Germinal center (tissue), 1 donor: ENCODE measurements around the gene CFAP299.

Experiments used
- DNase-seq: peaks from one replicate; pipeline ENCODE4 v3.0.0; 2012; ENCODE audit warnings: mixed read lengths, low spot score

Gene CFAP299

DNA sequence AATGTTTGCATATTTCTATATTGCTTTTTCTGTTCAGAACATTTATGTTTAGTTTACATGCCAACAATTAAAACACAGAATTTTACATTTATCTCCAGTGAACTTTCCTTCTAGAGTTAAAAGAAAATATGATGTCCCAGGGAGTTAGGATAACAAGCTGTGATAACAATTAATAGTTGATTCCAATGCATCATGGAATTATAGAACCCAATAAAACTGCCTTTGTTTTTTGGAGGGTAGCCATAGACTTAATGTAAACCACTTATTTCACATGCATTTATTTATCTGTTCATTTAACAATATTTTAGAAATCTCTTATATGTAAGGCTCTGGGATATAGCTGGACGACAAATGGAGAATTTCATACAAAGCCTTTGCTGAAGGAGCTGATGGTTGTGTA, 180.0 kb downstream of the CFAP299 start:
- DNase-seq, result no peak

DNA sequence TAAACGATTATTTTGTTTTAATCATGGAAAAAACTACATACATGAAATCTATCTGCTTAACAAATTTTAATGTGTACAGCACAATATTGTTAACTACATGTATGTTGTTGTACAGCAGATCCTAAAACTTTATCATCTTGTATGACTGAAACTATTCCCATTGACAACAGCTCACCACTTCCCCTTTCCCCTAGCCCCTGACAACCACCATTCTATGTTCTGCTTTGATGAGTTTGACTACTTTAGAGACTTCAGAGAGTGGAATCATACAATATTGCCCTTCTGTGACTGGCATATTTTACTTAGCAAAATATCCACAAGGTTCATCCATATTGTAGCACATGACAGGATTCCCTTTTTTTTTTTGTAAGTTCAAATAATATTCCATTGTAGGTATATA, 185.9 kb downstream of the CFAP299 start:
- no peak for DNase-seq

DNA sequence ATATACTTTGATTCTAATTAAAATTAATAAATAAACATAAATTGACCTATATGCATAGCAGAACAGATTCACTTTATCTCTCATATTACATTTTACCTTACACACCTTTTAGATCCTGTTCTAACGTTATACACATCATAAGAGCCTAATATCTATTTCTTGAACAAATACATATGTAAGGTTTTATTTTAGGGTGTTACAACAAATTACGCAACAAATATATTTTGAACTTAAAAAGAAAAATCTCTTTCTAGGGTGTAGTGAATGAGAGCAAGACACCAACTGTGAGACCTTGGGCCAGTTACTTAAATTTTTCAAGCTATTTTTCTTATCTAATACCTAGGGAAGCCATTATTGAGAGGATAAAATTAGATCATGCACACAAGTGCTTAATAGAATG, 191.2 kb downstream of the CFAP299 start:
- no peak for DNase-seq

DNA sequence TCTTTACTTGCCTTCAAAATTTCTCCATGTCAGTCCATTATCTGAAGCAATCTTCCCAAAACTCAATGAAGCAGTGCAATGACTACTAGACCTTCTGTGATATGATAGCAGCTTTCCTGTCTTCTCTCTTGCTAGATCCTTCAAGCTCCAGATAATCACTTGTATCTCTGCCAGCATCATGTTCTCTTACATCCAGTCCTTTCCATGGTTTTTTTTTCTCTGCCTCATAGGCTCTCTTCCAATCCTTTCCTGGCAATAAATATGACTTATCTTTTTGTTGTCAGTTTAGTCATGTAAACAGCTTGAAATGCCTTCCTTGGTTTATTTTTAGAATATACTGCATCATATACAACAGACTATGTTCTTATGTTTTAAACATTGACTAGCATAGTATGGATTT, 193.5 kb downstream of the CFAP299 start:
- no peak for DNase-seq

DNA sequence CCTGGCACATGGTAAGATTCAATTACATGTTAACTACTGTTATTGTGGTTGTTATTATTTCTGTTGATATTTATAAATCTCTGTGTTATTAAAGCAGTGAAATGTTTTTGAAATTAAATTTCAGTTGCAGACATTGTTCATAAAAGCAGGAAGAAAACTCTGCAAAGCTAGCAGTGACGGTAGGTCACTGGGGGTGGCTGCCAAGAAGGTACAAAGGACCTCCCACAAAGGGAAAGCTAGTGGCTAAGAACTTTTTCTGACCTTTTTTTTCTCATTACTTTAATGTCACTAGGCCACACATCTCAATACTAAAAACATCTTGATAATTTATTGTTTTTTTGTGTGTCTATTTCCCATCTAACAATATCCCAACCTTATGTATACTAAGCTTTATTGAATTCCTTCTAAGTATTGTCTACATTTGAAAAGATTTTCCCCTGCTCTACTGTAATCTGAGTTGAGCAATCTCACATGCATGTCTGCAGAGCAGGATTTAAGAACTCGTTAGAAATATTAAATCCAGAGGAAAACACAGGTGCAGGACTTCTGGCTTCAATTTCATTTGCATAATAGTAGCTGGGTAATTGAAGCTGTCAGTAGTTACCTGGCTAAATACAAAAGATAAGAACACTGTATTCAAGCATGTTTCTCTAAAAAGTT, 197.3 kb downstream of the CFAP299 start:
- DNase-seq, result no peak

DNA sequence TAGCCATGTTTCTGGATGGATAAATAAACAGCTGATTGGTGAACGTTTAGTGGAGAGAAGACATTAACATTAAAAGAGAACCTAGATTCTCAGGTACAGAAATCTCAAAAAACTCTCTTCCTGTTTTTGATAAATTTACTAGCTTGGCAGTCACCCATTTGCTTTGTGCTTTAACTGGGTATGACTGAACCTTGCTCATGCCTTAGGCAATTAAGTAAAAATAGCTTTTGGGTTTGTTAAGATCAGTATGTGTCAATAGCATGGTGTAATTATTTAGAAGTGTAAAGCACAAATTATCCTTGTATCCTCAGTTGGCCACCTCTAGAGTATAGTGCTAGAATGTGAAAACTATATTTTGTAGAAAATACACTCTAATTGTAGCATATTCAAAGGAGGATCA, 200.0 kb downstream of the CFAP299 start:
- no peak for DNase-seq

DNA sequence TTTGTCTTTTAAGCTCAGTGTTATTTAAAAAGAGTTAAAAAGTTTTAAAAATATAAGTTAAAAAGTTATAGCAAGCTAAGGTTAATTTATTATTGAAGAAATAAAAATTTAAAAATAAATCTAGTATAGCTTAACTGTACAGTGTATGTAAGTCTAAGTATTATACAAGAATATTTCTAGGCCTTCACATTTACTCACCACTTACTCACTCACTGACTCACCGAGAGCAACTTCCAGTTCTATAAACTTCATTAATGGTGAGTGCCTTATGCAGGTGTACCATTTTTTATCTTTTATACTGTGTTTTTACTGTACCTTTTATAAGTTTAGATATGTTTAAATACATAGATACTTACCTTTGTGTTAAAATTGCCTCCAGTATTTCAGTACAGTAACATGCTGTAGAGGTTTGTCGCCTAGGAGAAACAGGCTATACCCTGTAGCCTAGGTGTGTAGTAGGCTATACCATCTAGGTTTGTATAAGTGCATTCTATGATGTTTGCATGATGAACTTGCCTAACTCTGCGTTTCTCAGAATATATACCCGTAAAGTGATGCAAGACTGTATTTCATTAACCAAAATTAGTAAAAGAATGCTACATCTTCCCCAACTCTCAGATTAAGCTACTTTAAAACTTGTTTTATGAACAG, 202.9 kb downstream of the CFAP299 start:
- DNase-seq, result no peak

DNA sequence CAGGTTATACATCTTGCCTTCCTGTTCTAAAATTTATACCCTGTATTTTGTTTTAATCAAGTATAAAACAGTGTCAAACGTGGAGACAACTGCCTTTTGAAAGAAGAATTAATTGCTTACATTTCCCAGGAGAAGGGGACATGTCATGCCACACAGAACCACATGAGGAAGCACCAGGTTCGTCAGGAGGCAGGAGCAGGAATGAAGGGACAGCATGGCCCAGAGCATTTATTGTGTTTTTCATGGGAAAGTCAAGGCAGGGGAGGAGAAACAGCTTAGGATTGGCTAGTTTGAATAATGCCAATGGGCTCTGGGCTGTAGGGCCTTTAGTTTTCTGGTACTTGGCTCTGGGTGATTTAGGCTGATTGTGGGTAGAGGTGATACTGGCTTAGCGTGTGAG, 203.7 kb downstream of the CFAP299 start:
- no peak for DNase-seq

DNA sequence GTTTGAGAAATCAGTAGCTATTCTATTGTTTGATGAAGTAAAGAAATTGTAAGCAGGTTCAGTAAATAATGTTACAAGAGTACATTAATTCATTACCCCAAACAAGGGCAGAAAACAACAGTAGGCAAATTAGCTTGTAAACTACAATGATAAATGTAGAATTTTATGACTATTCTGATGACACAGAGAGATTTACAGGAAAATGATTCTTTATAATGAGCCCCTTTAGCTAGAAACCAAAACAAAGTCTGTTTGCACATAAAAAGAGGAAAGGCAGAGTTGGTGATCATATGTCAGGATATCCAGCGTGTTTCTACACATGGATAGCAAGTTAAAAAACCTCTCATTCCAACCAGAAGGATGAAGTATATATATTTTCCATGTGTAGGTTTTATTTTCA, 204.8 kb downstream of the CFAP299 start:
- no peak for DNase-seq

DNA sequence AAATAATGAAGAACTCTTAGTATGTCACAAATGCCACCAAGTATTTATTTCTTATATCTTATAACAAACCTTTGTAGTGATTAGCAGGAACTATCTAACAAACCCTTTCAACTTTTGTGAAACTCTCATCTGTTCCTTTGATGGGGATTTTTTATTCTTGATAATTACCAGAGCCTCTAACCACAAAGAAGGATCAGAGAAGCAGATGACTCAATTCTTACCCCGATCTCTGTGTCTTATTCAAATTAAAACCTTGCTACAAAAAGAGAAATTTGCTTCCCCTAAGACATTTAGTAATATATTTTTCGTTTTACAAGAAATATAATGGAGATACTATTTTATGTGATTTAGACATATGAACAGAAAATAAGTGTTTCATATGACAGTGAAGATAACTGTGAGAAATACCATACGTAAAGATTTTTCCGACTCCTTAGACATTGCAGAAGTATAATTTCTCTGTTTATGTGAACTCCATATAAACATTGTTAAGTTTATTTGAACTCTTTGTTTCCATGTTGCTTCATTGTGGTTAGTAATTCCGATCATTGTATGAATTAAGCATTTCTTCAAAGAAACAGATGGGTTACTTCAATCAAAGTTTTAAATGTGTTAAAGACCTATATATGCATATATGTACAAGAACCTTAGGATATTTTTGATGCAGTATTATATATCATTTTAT, 205.4 kb downstream of the CFAP299 start:
- peak; percentile 10 for DNase-seq

DNA sequence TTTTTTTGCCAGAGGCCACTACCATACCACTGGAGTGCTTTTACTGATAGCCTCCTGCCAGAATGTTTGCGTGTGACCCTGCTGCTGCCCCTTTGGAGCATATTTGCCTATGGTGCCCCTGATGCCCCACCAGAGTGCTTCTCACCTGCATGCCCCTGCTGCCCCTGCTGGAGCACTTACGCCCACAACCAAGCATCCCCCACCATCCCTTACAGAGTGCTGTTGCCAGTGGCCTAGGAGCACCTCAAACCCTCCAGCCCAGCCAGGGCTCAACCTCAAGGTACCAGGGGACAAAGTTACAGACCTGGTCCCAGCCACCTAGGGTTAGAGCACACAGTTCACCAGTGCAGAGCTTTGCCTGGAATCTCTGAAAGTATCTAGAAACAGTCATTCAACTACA, 207.2 kb downstream of the CFAP299 start:
- DNase-seq, result no peak

DNA sequence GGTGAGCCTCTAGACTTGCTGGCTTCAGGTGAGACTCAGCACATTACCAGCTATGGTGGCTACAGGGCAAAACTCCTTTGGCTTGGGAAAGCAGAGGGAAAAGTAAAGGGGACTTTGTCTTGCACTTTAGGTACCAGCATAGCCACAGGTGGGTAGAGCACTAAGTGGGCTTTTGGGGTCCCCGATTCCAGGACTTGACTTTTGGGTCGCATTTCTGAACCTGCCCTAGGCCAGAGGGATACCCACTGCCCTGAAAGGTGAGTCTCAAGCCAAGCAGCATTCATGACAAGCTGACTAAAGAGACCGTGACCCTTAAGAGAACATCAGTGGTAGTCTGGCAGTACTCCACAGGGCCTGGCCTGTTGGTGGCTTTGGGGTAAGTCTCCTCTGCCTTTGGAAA, 224.8 kb downstream of the CFAP299 start:
- no peak for DNase-seq

DNA sequence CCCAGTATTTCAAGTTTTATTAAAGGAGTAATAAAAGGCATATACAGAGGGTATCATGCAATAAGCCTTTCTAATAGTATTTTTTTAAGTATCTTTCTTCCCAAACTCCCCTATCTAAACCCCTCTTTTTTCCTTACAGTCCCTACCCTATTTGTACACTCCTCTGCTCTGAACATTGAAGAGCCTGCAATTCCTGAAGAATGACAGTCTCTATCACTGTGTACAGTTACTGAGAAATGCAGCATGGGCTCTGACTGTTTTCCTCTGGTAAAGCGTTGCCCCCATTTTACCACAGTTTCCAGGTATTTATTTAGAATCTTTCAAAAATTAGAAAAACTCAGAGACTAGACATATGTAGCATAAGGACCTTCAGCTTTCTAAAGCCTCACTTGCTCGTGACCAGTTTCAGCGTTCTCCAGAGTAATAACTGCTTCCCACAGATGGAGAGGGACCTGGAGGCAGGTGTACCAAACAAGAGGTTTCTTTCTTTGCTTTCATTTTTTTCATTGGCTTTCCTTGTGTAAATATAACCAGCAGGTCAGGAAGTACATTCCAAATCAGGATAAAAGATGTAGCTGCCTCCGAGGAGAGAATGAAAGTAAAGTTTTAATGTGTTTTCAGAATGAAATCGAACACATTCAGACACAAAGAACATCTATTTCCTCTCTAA, 230.8 kb downstream of the CFAP299 start:
- DNase-seq, result no peak

DNA sequence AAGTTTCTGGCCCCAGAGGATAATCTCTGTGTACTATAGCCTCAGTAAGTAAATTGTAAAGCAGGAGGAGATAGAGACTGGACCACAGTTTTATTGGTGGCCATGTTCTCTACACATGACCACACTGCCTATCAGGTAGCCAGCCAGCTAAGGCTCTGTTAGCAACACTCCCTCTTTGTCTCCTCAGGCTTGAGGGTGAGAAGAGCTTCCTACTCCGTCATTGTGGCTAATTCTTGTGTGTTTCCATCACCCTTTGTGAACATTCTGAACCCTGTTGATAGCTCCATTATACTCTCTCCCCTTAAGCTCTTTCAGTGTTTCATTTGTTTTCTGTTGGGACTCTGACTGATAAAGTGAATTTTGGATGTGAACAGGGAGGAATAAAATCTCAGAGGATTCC, 233.4 kb downstream of the CFAP299 start:
- no peak for DNase-seq

DNA sequence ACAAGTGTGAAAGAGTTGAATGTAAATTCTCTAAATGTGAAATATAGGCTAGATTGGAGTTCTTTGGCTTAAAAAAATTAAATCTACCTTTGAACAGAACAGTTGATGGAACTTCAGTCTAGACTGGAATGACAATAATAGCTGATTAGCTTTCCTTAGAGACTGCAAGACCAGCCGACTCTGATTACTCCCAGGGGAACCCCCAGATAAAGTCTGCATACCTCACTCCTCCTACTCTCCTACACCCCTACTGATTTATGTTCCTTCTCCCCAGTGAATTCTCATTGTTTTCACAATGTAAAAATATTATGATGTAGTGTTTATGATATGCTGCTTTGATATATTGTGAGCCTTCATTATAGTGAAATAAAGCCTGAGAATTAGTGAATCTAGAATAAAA, 241.3 kb downstream of the CFAP299 start:
- DNase-seq, result no peak

DNA sequence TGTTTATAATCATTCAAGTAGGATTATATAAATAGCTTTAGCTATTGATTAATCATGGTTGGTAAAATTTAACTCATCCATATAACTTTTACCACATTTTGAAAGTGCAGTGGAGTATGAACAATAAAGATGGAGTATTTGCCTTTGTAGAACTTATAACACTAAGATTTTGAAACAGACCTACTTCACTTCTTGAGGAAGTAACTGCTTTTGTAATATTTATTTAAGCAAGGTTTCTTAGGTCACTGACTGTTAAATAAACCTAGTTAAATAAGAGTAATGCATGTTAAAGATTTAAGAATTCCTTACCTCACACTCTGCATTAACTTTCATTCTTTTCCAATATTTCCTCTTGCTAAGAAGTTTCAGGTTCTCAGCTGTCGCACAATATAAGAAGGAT, 242.5 kb downstream of the CFAP299 start:
- no peak for DNase-seq

DNA sequence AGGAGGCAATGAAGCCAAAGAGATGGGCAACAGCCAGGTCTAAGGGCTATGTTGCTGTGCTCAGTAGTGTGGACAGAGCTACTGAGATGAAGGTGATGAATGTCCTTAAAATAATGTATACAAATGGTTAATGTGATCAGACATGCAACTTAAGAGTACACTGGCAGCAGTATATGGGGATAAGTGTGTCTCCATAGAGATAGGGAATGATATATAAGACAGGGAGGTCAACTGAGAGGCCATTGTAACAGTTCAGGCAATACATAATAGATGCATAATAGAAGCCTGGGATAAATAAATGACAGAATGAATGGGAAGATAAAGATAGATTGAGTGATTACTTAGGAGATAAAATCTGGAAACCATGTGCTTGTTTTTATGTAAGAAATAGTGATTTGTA, 250.0 kb downstream of the CFAP299 start:
- DNase-seq, result no peak

DNA sequence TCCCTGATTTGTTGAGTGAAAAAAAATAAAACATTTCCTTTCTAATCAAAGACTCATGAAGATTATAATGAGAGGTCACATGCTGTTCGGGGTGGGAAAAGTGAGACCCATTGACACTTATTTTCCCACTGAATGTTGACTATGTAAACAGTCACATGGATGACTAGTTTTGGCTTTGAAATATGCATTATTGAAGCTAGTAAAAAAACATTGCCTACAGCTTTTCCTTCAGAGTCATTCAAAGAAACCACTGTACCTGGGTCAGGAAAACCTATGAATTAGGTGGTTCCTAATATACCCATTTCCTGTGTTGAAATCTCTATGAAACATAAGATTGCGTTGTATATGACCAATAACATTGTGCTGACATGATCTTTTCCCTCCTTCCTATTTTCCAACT, 251.2 kb downstream of the CFAP299 start:
- no peak for DNase-seq

DNA sequence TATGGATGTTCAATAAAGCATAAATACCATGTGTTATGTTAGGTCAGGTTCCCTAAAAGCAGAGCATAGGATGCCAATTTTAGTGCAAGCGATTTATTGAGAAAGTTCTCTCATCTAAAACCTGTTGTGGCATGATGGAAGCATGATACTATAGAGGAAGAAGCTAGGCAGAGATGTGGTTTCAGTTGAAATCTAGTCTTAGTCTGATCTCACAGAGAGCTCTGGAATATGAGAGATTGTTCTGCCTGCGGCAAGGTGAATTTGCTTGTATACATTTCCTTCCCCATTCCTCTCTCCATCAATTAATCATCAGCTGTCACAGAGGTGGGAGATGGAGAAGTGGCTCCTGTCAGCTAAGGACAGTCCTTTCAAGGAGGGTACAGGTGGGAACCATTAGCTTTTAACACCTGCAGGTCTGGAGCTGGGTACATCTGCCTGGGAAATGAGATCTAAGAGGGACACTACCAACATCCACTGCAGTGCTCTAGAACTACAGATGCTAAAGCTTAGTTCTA, 252.4 kb downstream of the CFAP299 start:
- peak; percentile 3 for DNase-seq

DNA sequence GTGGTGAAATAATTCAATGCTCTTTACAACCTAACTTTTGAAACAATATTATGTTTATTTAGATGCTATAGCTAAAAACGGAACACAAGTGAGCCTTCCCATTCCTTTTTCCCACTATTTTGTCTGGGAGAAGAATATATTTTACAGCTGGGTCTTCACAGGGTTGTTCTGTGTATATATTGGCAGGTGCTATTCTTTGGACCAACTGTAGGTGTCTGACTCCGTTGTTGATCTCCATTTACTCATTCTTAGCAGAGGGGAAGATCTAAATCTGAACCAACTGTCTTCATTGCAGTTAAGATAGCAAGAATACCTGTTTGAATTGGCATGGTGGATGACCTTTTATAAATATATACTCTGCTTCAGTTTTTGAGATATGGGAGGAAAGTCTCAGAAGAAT, 257.4 kb downstream of the CFAP299 start:
- peak; percentile 21 for DNase-seq

DNA sequence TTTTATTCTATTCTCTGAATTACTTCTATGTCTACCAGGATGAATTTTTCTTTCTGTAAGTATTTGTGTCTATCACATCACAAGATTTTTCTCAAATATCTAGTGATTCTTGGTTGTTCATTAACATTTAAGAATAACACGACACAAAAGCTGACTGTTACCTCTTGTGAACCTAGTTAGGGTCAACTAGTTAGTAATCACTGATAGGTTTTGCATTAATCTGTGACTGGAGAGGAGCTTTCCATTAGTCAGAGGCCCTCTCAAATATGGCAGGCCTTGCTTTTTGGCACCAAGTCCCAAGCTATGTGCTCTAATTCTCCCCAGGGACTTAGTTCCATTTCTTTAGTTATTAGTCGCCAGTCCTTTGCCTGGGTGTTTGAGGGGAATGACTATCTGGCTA, 259.2 kb downstream of the CFAP299 start:
- no peak for DNase-seq

DNA sequence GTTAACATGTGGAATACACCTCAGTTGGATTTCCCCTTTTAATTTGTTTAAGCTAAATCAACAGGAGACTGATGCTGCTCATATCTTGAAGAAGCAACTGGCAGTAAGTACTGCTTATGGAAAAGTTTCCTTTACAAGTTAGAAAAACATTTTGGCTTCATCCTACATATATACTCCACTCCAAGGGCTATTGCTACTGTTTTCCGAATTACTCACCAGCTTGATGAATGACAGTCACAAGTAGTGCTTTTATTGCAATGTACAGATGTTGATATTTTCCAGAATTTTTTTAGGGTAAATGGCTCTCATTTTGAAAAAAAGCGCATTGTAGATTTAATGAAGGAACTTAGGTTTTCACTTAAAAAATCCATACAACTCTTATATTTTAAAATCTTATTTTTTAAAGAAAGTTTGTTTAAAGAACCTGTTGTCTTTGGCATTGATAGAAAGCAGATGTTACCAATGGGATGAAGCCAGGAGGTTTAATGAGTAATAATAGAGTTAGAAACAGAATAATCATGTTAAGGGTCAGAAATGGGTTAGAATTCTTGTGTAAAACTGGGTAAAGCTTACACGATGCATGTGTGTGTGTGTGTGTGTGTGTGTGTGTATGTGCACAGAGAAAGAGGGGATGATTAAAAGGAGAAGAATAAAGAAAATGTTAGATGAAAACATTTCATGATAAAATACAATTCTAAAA, 272.9 kb downstream of the CFAP299 start:
- no peak for DNase-seq
